GM23338 (cell line): Measurements from ENCODE around the gene GPR39. TPM values are rescaled to one million over a fixed set of nuclear protein-coding genes. Genes with fewer than 3 reads are reported as not detected.

ENCODE experiments used
- ATAC-seq: fragments of 200-7000 bp; cut with Tn5 transposase; 3 replicates; pipeline ENCODE4 v1.9.1; 2020
- DNase-seq: peaks from one replicate; pipeline ENCODE4 v3.0.0-alpha.2; 2015; ENCODE audit warnings: low spot score
- H2AFZ ChIP-seq: fragments of 200-600 bp; sonication (generic); 2 replicates; pipeline ENCODE4 v1.8.0; 2016; ENCODE audit warnings: antibody characterized with exemption, mild to moderate bottlenecking, moderate library complexity
- H3F3A ChIP-seq: fragments of 200-600 bp; sonication (generic); replicated peaks from 2 replicates; pipeline ENCODE4 v1.8.0; 2017; ENCODE audit warnings: antibody characterized with exemption, mixed run types, low read depth
- H3K27ac ChIP-seq: fragments of 200-600 bp; sonication (generic); 2 replicates; pipeline ENCODE4 v1.6.1; 2016; ENCODE audit warnings: low read depth
- H3K27me3 ChIP-seq: fragments of 200-600 bp; sonication (generic); 2 replicates; pipeline ENCODE4 v1.8.0; 2016; ENCODE audit warnings: mild to moderate bottlenecking, mixed run types, moderate library complexity; ENCODE audit not compliant: insufficient read depth
- H3K36me3 ChIP-seq: fragments of 200-600 bp; sonication (generic); 2 replicates; pipeline ENCODE4 v1.8.0; 2016; ENCODE audit warnings: mild to moderate bottlenecking; ENCODE audit not compliant: insufficient read depth
- H3K4me1 ChIP-seq: fragments of 200-600 bp; sonication (generic); 2 replicates; pipeline ENCODE4 v1.8.0; 2016; ENCODE audit warnings: mild to moderate bottlenecking, moderate library complexity; ENCODE audit not compliant: insufficient read depth
- H3K4me2 ChIP-seq: fragments of 200-600 bp; sonication (generic); 2 replicates; pipeline ENCODE4 v1.7.1; 2017; ENCODE audit warnings: mixed run types
- H3K4me3 ChIP-seq: fragments of 200-600 bp; sonication (generic); 2 replicates; pipeline ENCODE4 v1.6.1; 2016; ENCODE audit warnings: mixed run types
- H3K79me2 ChIP-seq: fragments of 200-600 bp; sonication (generic); replicated peaks from 2 replicates; pipeline ENCODE4 v1.8.0; 2017; ENCODE audit warnings: mild to moderate bottlenecking; ENCODE audit not compliant: insufficient read depth
- H3K9me2 ChIP-seq: fragments of 200-600 bp; sonication (generic); 2 replicates; pipeline ENCODE4 v1.8.0; 2017; ENCODE audit not compliant: insufficient read depth
- H4K20me1 ChIP-seq: fragments of 200-600 bp; sonication (generic); replicated peaks from 2 replicates; pipeline ENCODE4 v1.8.0; 2017; ENCODE audit warnings: mild to moderate bottlenecking; ENCODE audit not compliant: insufficient read depth
- H3K27ac Mint-ChIP-seq: 2 replicates; pipeline ENCODE4 v1.8.0; 2020; ENCODE audit warnings: inconsistent platforms, mild to moderate bottlenecking, moderate library complexity, mixed read lengths
- H3K27me3 Mint-ChIP-seq: 3 replicates; pipeline ENCODE4 v1.8.0; 2022; ENCODE audit warnings: low read depth, mild to moderate bottlenecking, moderate library complexity, mixed read lengths, inconsistent platforms; ENCODE audit not compliant: insufficient read depth, poor library complexity
- H3K36me3 Mint-ChIP-seq: 3 replicates; pipeline ENCODE4 v1.8.0; 2021; ENCODE audit warnings: low read depth, mild to moderate bottlenecking, inconsistent platforms, moderate library complexity, mixed read lengths
- H3K4me1 Mint-ChIP-seq: 3 replicates; pipeline ENCODE4 v1.8.0; 2020; ENCODE audit warnings: mild to moderate bottlenecking, inconsistent platforms, mixed read lengths
- H3K4me3 Mint-ChIP-seq: 3 replicates; pipeline ENCODE4 v1.8.0; 2021; ENCODE audit warnings: moderate library complexity, mild to moderate bottlenecking, inconsistent platforms, mixed read lengths
- H3K9me3 Mint-ChIP-seq: 3 replicates; pipeline ENCODE4 v1.8.0; 2020; ENCODE audit warnings: moderate library complexity, mild to moderate bottlenecking, inconsistent platforms, mixed read lengths
- CREB1 ChIP-seq: fragments of 250-450 bp; sonication (Bioruptor Pico); IDR thresholded peaks from 2 replicates; pipeline ENCODE4 v1.5.0; 2020; ENCODE audit warnings: low read depth, mild to moderate bottlenecking, moderate library complexity
- EZH2 ChIP-seq: fragments of 200-600 bp; sonication (generic); IDR thresholded peaks from one replicate; pipeline ENCODE4 v1.8.0; 2017; ENCODE audit warnings: antibody characterized with exemption, mild to moderate bottlenecking, low read depth; ENCODE audit not compliant: unreplicated experiment
- JUNB ChIP-seq: IDR thresholded peaks from one replicate; pipeline ENCODE4 v1.6.1; 2016; ENCODE audit warnings: antibody characterized with exemption; ENCODE audit not compliant: unreplicated experiment
- NANOG ChIP-seq: IDR thresholded peaks from 2 replicates; pipeline ENCODE4 v1.6.1; 2016; ENCODE audit warnings: antibody characterized with exemption, borderline replicate concordance
- POLR2AphosphoS5 ChIP-seq: IDR thresholded peaks from 2 replicates; pipeline ENCODE4 v1.6.1; 2016; ENCODE audit warnings: antibody characterized with exemption, low read depth
- STAT1 ChIP-seq: IDR thresholded peaks from one replicate; pipeline ENCODE4 v1.6.1; 2016; ENCODE audit warnings: antibody characterized with exemption; ENCODE audit not compliant: unreplicated experiment
- ZNF114 ChIP-seq: fragments of 250-450 bp; sonication (Bioruptor Pico); IDR thresholded peaks from 2 replicates; pipeline ENCODE4 v1.5.0; 2020; ENCODE audit warnings: mild to moderate bottlenecking, moderate library complexity
- ZNF331 ChIP-seq: fragments of 250-450 bp; sonication (Bioruptor Pico); IDR thresholded peaks from 2 replicates; pipeline ENCODE4 v1.5.0; 2020; ENCODE audit warnings: low read depth, mild to moderate bottlenecking, moderate library complexity
- polyA plus RNA-seq: library from polyadenylated mRNA; unstranded; fragments of >200 nt; fragmentation: Nextera tagmentation; extraction: Ambion mirVana; gene quantifications from 2 replicates; pipeline ENCODE4 v1.2.1, GENCODE V29; 2016
- total RNA-seq: library from RNA; depleted of rRNA; stranded (reverse); fragments of >200 nt; shearing (Covaris generic); gene quantifications from 2 replicates; pipeline ENCODE4 v1.2.3, GENCODE V29; 2014
- TF ChIP-seq, protein P1 (sequence below): IDR thresholded peaks from 2 replicates; pipeline ENCODE4 v1.6.1; 2016; ENCODE audit warnings: antibody characterized with exemption
- TF ChIP-seq, protein P2 (sequence below): IDR thresholded peaks from one replicate; pipeline ENCODE4 v1.6.1; 2018; ENCODE audit warnings: antibody characterized with exemption; ENCODE audit not compliant: unreplicated experiment
- TF ChIP-seq, protein P3 (sequence below), 2 experiments: fragments of 200-600 bp in 1 of 2; sonication (generic) in 1 of 2; conservative IDR thresholded peaks; 2 replicates each; pipeline versions ENCODE4 v1.5.1 to v1.6.1; 2016 to 2017; ENCODE audit warnings: antibody characterized with exemption in 2 of 2, low read depth in 2 of 2, mild to moderate bottlenecking in 2 of 2, moderate library complexity in 1 of 2
- TF ChIP-seq, protein P4 (sequence below): fragments of 250-450 bp; sonication (Bioruptor Pico); IDR thresholded peaks from 2 replicates; pipeline ENCODE4 v1.5.0; 2020; ENCODE audit warnings: mild to moderate bottlenecking, moderate library complexity

Gene GPR39
- total and polyA plus RNA-seq, 2 experiments from 2014 or later, result 0.55 to 1.9 TPM

DNA sequence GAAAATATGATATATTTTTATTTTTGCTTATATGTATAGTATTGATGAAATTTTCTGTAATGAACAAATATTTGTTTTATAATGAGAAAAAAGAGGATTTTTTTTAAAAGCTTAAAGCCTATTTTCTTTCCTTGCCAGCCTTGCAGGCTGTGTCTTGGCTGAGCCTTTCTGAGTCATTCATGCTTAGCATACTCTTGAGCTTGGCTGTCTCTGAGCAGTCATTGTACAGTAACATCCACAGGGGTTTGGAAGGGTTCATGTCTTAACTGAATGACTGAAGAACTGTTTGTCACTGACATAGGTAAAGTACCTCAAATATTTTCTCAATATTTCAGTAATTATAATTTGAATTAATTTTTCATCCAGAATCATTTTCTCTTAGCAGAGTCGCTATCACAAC is 49.3 kb downstream of the GPR39 start (continued):
- no peak for TF ChIP-seq ZNF331 (CRISPR knock-in tag)

DNA sequence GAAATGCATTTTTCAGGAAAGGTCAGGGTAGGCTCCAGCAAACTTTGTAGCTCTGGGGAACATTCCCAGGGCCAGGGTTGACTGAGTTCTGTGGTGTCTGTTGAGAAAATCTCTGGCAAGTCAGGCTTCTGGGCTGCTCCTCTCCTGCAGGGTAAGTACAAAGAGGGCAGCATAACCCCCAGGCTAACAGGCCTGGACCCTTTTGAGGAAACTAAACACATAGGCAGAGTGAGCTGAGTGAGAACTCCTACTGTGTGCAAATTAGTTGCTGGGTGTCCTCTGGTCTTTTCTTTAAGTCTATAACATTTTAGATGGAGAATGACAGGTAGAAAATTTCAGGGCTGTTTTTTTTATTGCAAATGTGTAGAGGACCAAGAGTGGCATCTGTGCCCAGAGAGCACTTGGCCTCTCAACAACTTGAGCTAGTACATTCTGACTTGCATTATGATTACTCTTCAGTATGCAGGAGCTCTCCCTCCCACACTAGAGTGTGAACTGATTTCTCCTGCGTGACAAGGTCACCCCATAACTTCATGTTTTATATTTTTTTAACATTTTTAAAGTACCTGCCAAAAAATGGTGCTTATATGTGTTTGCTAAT is 49.9 kb downstream of the GPR39 start:
- H3F3A ChIP-seq, result no peaks in the 10 kb centered on the region
- Mint-ChIP-seq H3K4me1 (no peaks in the 10 kb centered on the region), H3K27ac (no peak overlapping the region), H3K4me3 (no peak overlapping the region), H3K27me3 (peaks cover 2% of the 10 kb centered on the region), H3K9me3 (peaks cover 39% of the 10 kb centered on the region), H3K36me3 (peaks cover 19% of the 10 kb centered on the region)
- peaks cover 17% of the 10 kb centered on the region; the same call in 1 of the 2 replicates for H3K9me2 ChIP-seq
- no peaks in the 10 kb centered on the region; the same call in 1 of the 2 replicates for H3K36me3 ChIP-seq
- no peak overlapping the region for H2AFZ ChIP-seq
- TF ChIP-seq, protein P1, sequence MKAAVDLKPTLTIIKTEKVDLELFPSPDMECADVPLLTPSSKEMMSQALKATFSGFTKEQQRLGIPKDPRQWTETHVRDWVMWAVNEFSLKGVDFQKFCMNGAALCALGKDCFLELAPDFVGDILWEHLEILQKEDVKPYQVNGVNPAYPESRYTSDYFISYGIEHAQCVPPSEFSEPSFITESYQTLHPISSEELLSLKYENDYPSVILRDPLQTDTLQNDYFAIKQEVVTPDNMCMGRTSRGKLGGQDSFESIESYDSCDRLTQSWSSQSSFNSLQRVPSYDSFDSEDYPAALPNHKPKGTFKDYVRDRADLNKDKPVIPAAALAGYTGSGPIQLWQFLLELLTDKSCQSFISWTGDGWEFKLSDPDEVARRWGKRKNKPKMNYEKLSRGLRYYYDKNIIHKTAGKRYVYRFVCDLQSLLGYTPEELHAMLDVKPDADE, result no peak
- TF ChIP-seq, protein P2, sequence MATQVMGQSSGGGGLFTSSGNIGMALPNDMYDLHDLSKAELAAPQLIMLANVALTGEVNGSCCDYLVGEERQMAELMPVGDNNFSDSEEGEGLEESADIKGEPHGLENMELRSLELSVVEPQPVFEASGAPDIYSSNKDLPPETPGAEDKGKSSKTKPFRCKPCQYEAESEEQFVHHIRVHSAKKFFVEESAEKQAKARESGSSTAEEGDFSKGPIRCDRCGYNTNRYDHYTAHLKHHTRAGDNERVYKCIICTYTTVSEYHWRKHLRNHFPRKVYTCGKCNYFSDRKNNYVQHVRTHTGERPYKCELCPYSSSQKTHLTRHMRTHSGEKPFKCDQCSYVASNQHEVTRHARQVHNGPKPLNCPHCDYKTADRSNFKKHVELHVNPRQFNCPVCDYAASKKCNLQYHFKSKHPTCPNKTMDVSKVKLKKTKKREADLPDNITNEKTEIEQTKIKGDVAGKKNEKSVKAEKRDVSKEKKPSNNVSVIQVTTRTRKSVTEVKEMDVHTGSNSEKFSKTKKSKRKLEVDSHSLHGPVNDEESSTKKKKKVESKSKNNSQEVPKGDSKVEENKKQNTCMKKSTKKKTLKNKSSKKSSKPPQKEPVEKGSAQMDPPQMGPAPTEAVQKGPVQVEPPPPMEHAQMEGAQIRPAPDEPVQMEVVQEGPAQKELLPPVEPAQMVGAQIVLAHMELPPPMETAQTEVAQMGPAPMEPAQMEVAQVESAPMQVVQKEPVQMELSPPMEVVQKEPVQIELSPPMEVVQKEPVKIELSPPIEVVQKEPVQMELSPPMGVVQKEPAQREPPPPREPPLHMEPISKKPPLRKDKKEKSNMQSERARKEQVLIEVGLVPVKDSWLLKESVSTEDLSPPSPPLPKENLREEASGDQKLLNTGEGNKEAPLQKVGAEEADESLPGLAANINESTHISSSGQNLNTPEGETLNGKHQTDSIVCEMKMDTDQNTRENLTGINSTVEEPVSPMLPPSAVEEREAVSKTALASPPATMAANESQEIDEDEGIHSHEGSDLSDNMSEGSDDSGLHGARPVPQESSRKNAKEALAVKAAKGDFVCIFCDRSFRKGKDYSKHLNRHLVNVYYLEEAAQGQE, result no peak
- no peak for TF ChIP-seq EZH2
- no peak for TF ChIP-seq POLR2AphosphoS5
- no peak for TF ChIP-seq JUNB
- TF ChIP-seq ZNF114, result no peak
- no peak for TF ChIP-seq ZNF331 (CRISPR knock-in tag)
- TF ChIP-seq, protein P3, sequence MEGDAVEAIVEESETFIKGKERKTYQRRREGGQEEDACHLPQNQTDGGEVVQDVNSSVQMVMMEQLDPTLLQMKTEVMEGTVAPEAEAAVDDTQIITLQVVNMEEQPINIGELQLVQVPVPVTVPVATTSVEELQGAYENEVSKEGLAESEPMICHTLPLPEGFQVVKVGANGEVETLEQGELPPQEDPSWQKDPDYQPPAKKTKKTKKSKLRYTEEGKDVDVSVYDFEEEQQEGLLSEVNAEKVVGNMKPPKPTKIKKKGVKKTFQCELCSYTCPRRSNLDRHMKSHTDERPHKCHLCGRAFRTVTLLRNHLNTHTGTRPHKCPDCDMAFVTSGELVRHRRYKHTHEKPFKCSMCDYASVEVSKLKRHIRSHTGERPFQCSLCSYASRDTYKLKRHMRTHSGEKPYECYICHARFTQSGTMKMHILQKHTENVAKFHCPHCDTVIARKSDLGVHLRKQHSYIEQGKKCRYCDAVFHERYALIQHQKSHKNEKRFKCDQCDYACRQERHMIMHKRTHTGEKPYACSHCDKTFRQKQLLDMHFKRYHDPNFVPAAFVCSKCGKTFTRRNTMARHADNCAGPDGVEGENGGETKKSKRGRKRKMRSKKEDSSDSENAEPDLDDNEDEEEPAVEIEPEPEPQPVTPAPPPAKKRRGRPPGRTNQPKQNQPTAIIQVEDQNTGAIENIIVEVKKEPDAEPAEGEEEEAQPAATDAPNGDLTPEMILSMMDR (conservative IDR thresholded peaks at IDR 0.05; ENCODE audit: low read depth in 2 of 2), result no peak
- no peak for TF ChIP-seq STAT1
- TF ChIP-seq CREB1 (CRISPR knock-in tag), result no peak
- no peak for TF ChIP-seq NANOG
- TF ChIP-seq, protein P4, sequence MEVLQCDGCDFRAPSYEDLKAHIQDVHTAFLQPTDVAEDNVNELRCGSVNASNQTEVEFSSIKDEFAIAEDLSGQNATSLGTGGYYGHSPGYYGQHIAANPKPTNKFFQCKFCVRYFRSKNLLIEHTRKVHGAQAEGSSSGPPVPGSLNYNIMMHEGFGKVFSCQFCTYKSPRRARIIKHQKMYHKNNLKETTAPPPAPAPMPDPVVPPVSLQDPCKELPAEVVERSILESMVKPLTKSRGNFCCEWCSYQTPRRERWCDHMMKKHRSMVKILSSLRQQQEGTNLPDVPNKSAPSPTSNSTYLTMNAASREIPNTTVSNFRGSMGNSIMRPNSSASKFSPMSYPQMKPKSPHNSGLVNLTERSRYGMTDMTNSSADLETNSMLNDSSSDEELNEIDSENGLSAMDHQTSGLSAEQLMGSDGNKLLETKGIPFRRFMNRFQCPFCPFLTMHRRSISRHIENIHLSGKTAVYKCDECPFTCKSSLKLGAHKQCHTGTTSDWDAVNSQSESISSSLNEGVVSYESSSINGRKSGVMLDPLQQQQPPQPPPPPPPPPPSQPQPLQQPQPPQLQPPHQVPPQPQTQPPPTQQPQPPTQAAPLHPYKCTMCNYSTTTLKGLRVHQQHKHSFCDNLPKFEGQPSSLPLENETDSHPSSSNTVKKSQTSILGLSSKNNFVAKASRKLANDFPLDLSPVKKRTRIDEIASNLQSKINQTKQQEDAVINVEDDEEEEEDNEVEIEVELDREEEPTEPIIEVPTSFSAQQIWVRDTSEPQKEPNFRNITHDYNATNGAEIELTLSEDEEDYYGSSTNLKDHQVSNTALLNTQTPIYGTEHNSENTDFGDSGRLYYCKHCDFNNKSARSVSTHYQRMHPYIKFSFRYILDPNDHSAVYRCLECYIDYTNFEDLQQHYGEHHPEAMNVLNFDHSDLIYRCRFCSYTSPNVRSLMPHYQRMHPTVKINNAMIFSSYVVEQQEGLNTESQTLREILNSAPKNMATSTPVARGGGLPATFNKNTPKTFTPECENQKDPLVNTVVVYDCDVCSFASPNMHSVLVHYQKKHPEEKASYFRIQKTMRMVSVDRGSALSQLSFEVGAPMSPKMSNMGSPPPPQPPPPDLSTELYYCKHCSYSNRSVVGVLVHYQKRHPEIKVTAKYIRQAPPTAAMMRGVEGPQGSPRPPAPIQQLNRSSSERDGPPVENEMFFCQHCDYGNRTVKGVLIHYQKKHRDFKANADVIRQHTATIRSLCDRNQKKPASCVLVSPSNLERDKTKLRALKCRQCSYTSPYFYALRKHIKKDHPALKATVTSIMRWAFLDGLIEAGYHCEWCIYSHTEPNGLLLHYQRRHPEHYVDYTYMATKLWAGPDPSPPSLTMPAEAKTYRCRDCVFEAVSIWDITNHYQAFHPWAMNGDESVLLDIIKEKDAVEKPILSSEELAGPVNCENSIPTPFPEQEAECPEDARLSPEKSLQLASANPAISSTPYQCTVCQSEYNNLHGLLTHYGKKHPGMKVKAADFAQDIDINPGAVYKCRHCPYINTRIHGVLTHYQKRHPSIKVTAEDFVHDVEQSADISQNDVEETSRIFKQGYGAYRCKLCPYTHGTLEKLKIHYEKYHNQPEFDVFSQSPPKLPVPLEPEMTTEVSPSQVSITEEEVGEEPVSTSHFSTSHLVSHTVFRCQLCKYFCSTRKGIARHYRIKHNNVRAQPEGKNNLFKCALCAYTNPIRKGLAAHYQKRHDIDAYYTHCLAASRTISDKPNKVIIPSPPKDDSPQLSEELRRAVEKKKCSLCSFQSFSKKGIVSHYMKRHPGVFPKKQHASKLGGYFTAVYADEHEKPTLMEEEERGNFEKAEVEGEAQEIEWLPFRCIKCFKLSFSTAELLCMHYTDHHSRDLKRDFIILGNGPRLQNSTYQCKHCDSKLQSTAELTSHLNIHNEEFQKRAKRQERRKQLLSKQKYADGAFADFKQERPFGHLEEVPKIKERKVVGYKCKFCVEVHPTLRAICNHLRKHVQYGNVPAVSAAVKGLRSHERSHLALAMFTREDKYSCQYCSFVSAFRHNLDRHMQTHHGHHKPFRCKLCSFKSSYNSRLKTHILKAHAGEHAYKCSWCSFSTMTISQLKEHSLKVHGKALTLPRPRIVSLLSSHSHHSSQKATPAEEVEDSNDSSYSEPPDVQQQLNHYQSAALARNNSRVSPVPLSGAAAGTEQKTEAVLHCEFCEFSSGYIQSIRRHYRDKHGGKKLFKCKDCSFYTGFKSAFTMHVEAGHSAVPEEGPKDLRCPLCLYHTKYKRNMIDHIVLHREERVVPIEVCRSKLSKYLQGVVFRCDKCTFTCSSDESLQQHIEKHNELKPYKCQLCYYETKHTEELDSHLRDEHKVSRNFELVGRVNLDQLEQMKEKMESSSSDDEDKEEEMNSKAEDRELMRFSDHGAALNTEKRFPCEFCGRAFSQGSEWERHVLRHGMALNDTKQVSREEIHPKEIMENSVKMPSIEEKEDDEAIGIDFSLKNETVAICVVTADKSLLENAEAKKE (CRISPR knock-in tag), result no peak
- no peak overlapping the region for H3K4me3 ChIP-seq
- no peaks in the 10 kb centered on the region for H4K20me1 ChIP-seq
- no peaks in the 10 kb centered on the region for H3K4me1 ChIP-seq
- no peaks in the 10 kb centered on the region for H3K27me3 ChIP-seq
- no peak overlapping the region for H3K4me2 ChIP-seq
- DNase-seq (no peak), ATAC-seq (no peak)
- H3K27ac ChIP-seq, result no peak overlapping the region
- no peaks in the 10 kb centered on the region for H3K79me2 ChIP-seq
